CD8-positive, alpha-beta memory T cell (primary cell): Measurements from ENCODE around the gene TOX2. TPM values are rescaled to one million over a fixed set of nuclear protein-coding genes. Genes with fewer than 3 reads are reported as not detected.

Experiments used
- CTCF ChIA-PET: fragments of 350-600 bp; sonication (Branson Sonifier 250); formaldehyde crosslinking; loops from one replicate; lab custom pipeline; 2021; ENCODE audit warnings: antibody characterized with exemption; lab: Charles Lee
- POLR2A ChIA-PET: fragments of 350-600 bp; sonication (Branson Sonifier 250); formaldehyde crosslinking; loops from one replicate; lab custom pipeline; 2021; ENCODE audit warnings: antibody characterized with exemption; lab: Charles Lee
- DNase-seq, 5 donors: peaks; one replicate each; pipeline versions ENCODE4 v3.0.0 to v3.0.0-alpha.2; 2020 to 2022; ENCODE audit warnings: mixed read lengths in 1 of 5
- H3K27ac ChIP-seq: one replicate; pipeline ENCODE4 v1.7.0; 2013; ENCODE audit warnings: low read depth, mild to moderate bottlenecking, low read length, moderate library complexity
- H3K27me3 ChIP-seq: 2 replicates; pipeline ENCODE4 v1.7.0; 2013; ENCODE audit warnings: low read length, mild to moderate bottlenecking; ENCODE audit not compliant: insufficient read depth, poor library complexity, severe bottlenecking
- H3K36me3 ChIP-seq: 2 replicates; pipeline ENCODE4 v1.7.0; 2013; ENCODE audit warnings: mild to moderate bottlenecking, low read length, moderate library complexity; ENCODE audit not compliant: insufficient read depth
- H3K4me1 ChIP-seq: 2 replicates; pipeline ENCODE4 v1.7.0; 2013; ENCODE audit warnings: mild to moderate bottlenecking, low read length, moderate library complexity; ENCODE audit not compliant: insufficient read depth
- H3K4me3 ChIP-seq: 2 replicates; pipeline ENCODE4 v1.7.0; 2013; ENCODE audit warnings: mild to moderate bottlenecking, low read length
- H3K9me3 ChIP-seq: 2 replicates; pipeline ENCODE4 v1.7.0; 2013; ENCODE audit warnings: mild to moderate bottlenecking, low read length
- H3K27ac Mint-ChIP-seq, 8 donors: one replicate each; pipeline ENCODE4 v1.8.0; 2020 to 2021; ENCODE audit warnings: mixed read lengths in 8 of 8, mild to moderate bottlenecking in 6 of 8, inconsistent platforms in 3 of 8, moderate library complexity in 3 of 8
- H3K27me3 Mint-ChIP-seq, 2 donors: one replicate each; pipeline ENCODE4 v1.8.0; 2020 to 2021; ENCODE audit warnings: mixed read lengths in 2 of 2, mild to moderate bottlenecking in 1 of 2, moderate library complexity in 1 of 2
- H3K36me3 Mint-ChIP-seq, 3 donors: one replicate each; pipeline ENCODE4 v1.8.0; 2020 to 2021; ENCODE audit warnings: mixed read lengths in 3 of 3, inconsistent platforms in 1 of 3, mild to moderate bottlenecking in 1 of 3
- H3K4me1 Mint-ChIP-seq, 3 donors: one replicate each; pipeline ENCODE4 v1.8.0; 2020 to 2021; ENCODE audit warnings: mixed read lengths in 3 of 3, inconsistent platforms in 1 of 3, mild to moderate bottlenecking in 1 of 3
- H3K4me3 Mint-ChIP-seq, 7 donors: one replicate each; pipeline ENCODE4 v1.8.0; 2020 to 2021; ENCODE audit warnings: mixed read lengths in 7 of 7, mild to moderate bottlenecking in 6 of 7, moderate library complexity in 4 of 7, inconsistent platforms in 2 of 7
- H3K9me3 Mint-ChIP-seq, 5 donors: one replicate each; pipeline ENCODE4 v1.8.0; 2020 to 2022; ENCODE audit warnings: mixed read lengths in 5 of 5, mild to moderate bottlenecking in 3 of 5, moderate library complexity in 2 of 5, inconsistent platforms in 1 of 5
- polyA plus RNA-seq: library from polyadenylated mRNA; unstranded; fragments of 300-500 nt; fragmentation: Illumina TruSeq; gene quantifications from one replicate; pipeline ENCODE4 v1.2.3, GENCODE V29; 2021
- total RNA-seq, 2 experiments: library from RNA; stranded (reverse); gene quantifications; one replicate each; pipeline ENCODE4 v1.2.3, GENCODE V29; 2021

The TOX2 gene
- total and polyA plus RNA-seq, 3 experiments from 2014 or later = 0.35 to 1.2 (median 0.39) TPM

GRCh38 chr20:43916881-43917371 lies 2.3 kb downstream of the TOX2 start:
- Mint-ChIP-seq H3K36me3 (peaks cover 0 to 1% (median 0%) of the 10 kb centered on the region in 3 donors), H3K27me3 (peaks cover 38 to 62% of the 10 kb centered on the region in 2 donors), H3K9me3 (peaks cover 8 to 16% (median 12%) of the 10 kb centered on the region in 5 donors), H3K4me3 (peak overlapping the region; percentile 12 to 81 (median 56)), H3K4me1 (peaks cover 21 to 34% (median 29%) of the 10 kb centered on the region in 3 donors), H3K27ac (peak overlapping the region in 1 of 8 donors; percentile 2)
- no peaks in the 10 kb centered on the region for H3K36me3 ChIP-seq
- no peak overlapping the region for H3K27ac ChIP-seq
- H3K4me1 ChIP-seq = peaks cover 15% of the 10 kb centered on the region
- ChIA-PET POLR2A (no interaction called here), CTCF (no interaction called here)
- no peaks in the 10 kb centered on the region for H3K9me3 ChIP-seq
- peaks cover 22% of the 10 kb centered on the region for H3K27me3 ChIP-seq
- no peak overlapping the region for H3K4me3 ChIP-seq
- no peak for DNase-seq

GRCh38 chr20:43917380-43917779 lies 2.7 kb downstream of the TOX2 start:
- peak overlapping the region in 2 of 7 donors; percentile 12 to 13 for H3K4me3 Mint-ChIP-seq
- Histone ChIP-seq H3K36me3 (no peaks in the 10 kb centered on the region), H3K4me3 (no peak overlapping the region), H3K27ac (no peak overlapping the region), H3K9me3 (no peaks in the 10 kb centered on the region), H3K4me1 (peaks cover 15% of the 10 kb centered on the region), H3K27me3 (peaks cover 22% of the 10 kb centered on the region)
- peaks cover 21 to 34% (median 32%) of the 10 kb centered on the region in 3 donors for H3K4me1 Mint-ChIP-seq
- H3K27me3 Mint-ChIP-seq = peaks cover 38 to 58% of the 10 kb centered on the region in 2 donors
- no peak overlapping the region for H3K27ac Mint-ChIP-seq
- ChIA-PET POLR2A (no interaction called here), CTCF (no interaction called here)
- peaks cover 0 to 1% (median 0%) of the 10 kb centered on the region in 3 donors for H3K36me3 Mint-ChIP-seq
- peaks cover 5 to 14% (median 12%) of the 10 kb centered on the region in 5 donors for H3K9me3 Mint-ChIP-seq
- no peak for DNase-seq

- Mint-ChIP-seq H3K9me3 (peaks cover 0 to 3% (median 0%) of the 10 kb centered on the region in 5 donors), H3K27ac (no peak overlapping the region), H3K4me3 (no peak overlapping the region), H3K27me3 (peaks cover 23 to 57% of the 10 kb centered on the region in 2 donors), H3K4me1 (peaks cover 23 to 42% (median 39%) of the 10 kb centered on the region in 3 donors), H3K36me3 (no peaks in the 10 kb centered on the region)
- Histone ChIP-seq H3K27me3 (peaks cover 17% of the 10 kb centered on the region), H3K4me3 (no peak overlapping the region), H3K4me1 (peaks cover 18% of the 10 kb centered on the region), H3K27ac (no peak overlapping the region), H3K9me3 (no peaks in the 10 kb centered on the region), H3K36me3 (no peaks in the 10 kb centered on the region)
- CTCF ChIA-PET = no interaction called here
- POLR2A ChIA-PET = no interaction called here
- DNase-seq = no peak
These were observed 5.2 kb downstream of the TOX2 start for GRCh38 chr20:43919686-43920403.

- no peak overlapping the region for H3K4me3 Mint-ChIP-seq
- Histone ChIP-seq H3K36me3 (no peaks in the 10 kb centered on the region), H3K27me3 (peaks cover 9% of the 10 kb centered on the region)
These were observed 6.1 kb downstream of the TOX2 start for GRCh38 chr20:43920797-43921196.

GRCh38 chr20:43921227-43921780 lies 6.7 kb downstream of the TOX2 start:
- no peaks in the 10 kb centered on the region for H3K36me3 ChIP-seq
- Mint-ChIP-seq H3K4me1 (peaks cover 31 to 48% (median 42%) of the 10 kb centered on the region in 3 donors), H3K27me3 (peaks cover 18 to 57% of the 10 kb centered on the region in 2 donors), H3K9me3 (no peaks in the 10 kb centered on the region), H3K4me3 (peak overlapping the region in 1 of 7 donors; percentile 29), H3K27ac (no peak overlapping the region), H3K36me3 (no peaks in the 10 kb centered on the region)
- no peak overlapping the region for H3K4me3 ChIP-seq
- DNase-seq = no peak
- H3K27ac ChIP-seq = no peak overlapping the region
- peaks cover 21% of the 10 kb centered on the region for H3K4me1 ChIP-seq
- CTCF ChIA-PET = no interaction called here
- no peaks in the 10 kb centered on the region for H3K9me3 ChIP-seq
- H3K27me3 ChIP-seq = peaks cover 4% of the 10 kb centered on the region
- POLR2A ChIA-PET = no interaction called here

More at GRCh38 chr20:43920797-43921196, 6.1 kb downstream of the TOX2 start:
- Histone ChIP-seq H3K4me1 (peaks cover 20% of the 10 kb centered on the region), H3K4me3 (no peak overlapping the region), H3K27ac (no peak overlapping the region), H3K9me3 (no peaks in the 10 kb centered on the region)
- CTCF ChIA-PET = no interaction called here
- POLR2A ChIA-PET = no interaction called here
- no peak for DNase-seq
- Mint-ChIP-seq H3K9me3 (no peaks in the 10 kb centered on the region), H3K36me3 (no peaks in the 10 kb centered on the region), H3K27ac (no peak overlapping the region), H3K4me1 (peaks cover 27 to 44% (median 40%) of the 10 kb centered on the region in 3 donors), H3K27me3 (peaks cover 17 to 54% of the 10 kb centered on the region in 2 donors)

GRCh38 chr20:43922614-43923013 lies 8.0 kb downstream of the TOX2 start:
- Mint-ChIP-seq H3K4me1 (peaks cover 35 to 51% (median 40%) of the 10 kb centered on the region in 3 donors), H3K9me3 (no peaks in the 10 kb centered on the region), H3K27me3 (peaks cover 16 to 47% of the 10 kb centered on the region in 2 donors), H3K27ac (no peak overlapping the region), H3K36me3 (no peaks in the 10 kb centered on the region), H3K4me3 (no peak overlapping the region)
- H3K9me3 ChIP-seq = no peaks in the 10 kb centered on the region
- H3K36me3 ChIP-seq = no peaks in the 10 kb centered on the region
- POLR2A ChIA-PET = no interaction called here
- H3K27me3 ChIP-seq = no peaks in the 10 kb centered on the region
- CTCF ChIA-PET = no interaction called here
- H3K27ac ChIP-seq = no peak overlapping the region
- no peak overlapping the region for H3K4me3 ChIP-seq
- no peak for DNase-seq
- peaks cover 24% of the 10 kb centered on the region for H3K4me1 ChIP-seq

GRCh38 chr20:43923322-43923721 lies 8.7 kb downstream of the TOX2 start:
- H3K27me3 ChIP-seq = no peaks in the 10 kb centered on the region
- no peaks in the 10 kb centered on the region for H3K9me3 Mint-ChIP-seq
- ChIA-PET POLR2A (no interaction called here), CTCF (no interaction called here)
- no peak overlapping the region for H3K4me3 ChIP-seq
- peaks cover 13 to 41% of the 10 kb centered on the region in 2 donors for H3K27me3 Mint-ChIP-seq
- H3K4me1 Mint-ChIP-seq = peaks cover 36 to 55% (median 40%) of the 10 kb centered on the region in 3 donors
- H3K36me3 Mint-ChIP-seq = no peaks in the 10 kb centered on the region
- no peak overlapping the region for H3K27ac Mint-ChIP-seq
- no peaks in the 10 kb centered on the region for H3K9me3 ChIP-seq
- H3K4me3 Mint-ChIP-seq = no peak overlapping the region
- DNase-seq = no peak
- no peak overlapping the region for H3K27ac ChIP-seq
- H3K36me3 ChIP-seq = no peaks in the 10 kb centered on the region
- peaks cover 24% of the 10 kb centered on the region for H3K4me1 ChIP-seq

- POLR2A ChIA-PET = no interaction called here
- Mint-ChIP-seq H3K36me3 (no peaks in the 10 kb centered on the region), H3K4me1 (peaks cover 36 to 55% (median 40%) of the 10 kb centered on the region in 3 donors), H3K9me3 (no peaks in the 10 kb centered on the region), H3K27ac (no peak overlapping the region), H3K27me3 (peaks cover 11 to 39% of the 10 kb centered on the region in 2 donors), H3K4me3 (peak overlapping the region in 1 of 7 donors; percentile 34)
- DNase-seq = no peak
- no peaks in the 10 kb centered on the region for H3K9me3 ChIP-seq
- H3K4me3 ChIP-seq = no peak overlapping the region
- CTCF ChIA-PET = no interaction called here
- H3K27me3 ChIP-seq = no peaks in the 10 kb centered on the region
- H3K36me3 ChIP-seq = no peaks in the 10 kb centered on the region
- H3K4me1 ChIP-seq = peaks cover 24% of the 10 kb centered on the region
- no peak overlapping the region for H3K27ac ChIP-seq
These were observed 9.3 kb downstream of the TOX2 start for GRCh38 chr20:43923917-43924316.
